HepG2 (cell line): ENCODE results near the gene DDX39B. TPM values are rescaled to one million over a fixed set of nuclear protein-coding genes. Genes with fewer than 3 reads are reported as not detected.

Experiments
- AHDC1 ChIP-seq: sonication (generic); formaldehyde crosslinking; IDR thresholded peaks from 2 replicates; pipeline ENCODE4 v1.5.1; 2020; ENCODE audit warnings: mild to moderate bottlenecking, missing genetic modification reagents, borderline replicate concordance
- CEBPZ ChIP-seq: IDR thresholded peaks from 2 replicates; pipeline ENCODE4 v1.6.1; 2012; ENCODE audit warnings: low read length, improper control_type of control experiment
- HNF4G ChIP-seq, 2 experiments: sonication (generic) in 1 of 2; formaldehyde crosslinking in 1 of 2; IDR thresholded peaks; 2 replicates each; pipeline versions ENCODE4 v1.4.0 to v1.6.1; 2011 to 2020; ENCODE audit warnings: borderline replicate concordance in 2 of 2, low read depth in 2 of 2, mild to moderate bottlenecking in 2 of 2, low read length in 1 of 2, missing genetic modification reagents in 1 of 2, moderate library complexity in 1 of 2
- KIAA2018 ChIP-seq: sonication (generic); formaldehyde crosslinking; IDR thresholded peaks from 2 replicates; pipeline ENCODE4 v1.5.0; 2020; ENCODE audit warnings: mild to moderate bottlenecking, missing genetic modification reagents, borderline replicate concordance
- NFYB ChIP-seq: sonication (generic); formaldehyde crosslinking; IDR thresholded peaks from 2 replicates; pipeline ENCODE4 v1.4.0; 2020; ENCODE audit warnings: missing genetic modification reagents
- ONECUT2 ChIP-seq: sonication (generic); formaldehyde crosslinking; IDR thresholded peaks from 2 replicates; pipeline ENCODE4 v1.4.0; 2020; ENCODE audit warnings: missing genetic modification reagents
- SNAPC2 ChIP-seq: sonication (generic); formaldehyde crosslinking; IDR thresholded peaks from 2 replicates; pipeline ENCODE4 v1.8.1; 2022; ENCODE audit warnings: mild to moderate bottlenecking, missing genetic modification reagents
- polyA plus RNA-seq, 8 experiments: library from polyadenylated mRNA; depleted of rRNA in 3 of 8; stranded (reverse) in 7 of 8; unstranded in 1 of 8; fragments of >200 nt; fragmentation: Illumina TruSeq in 4 of 8; extraction: Trizol in 4 of 8; gene quantifications; 2 replicates each; pipeline versions ENCODE4 v1.2.1 to v1.2.3, GENCODE V29; 2011 to 2016; ENCODE audit warnings: low read depth in 4 of 8, missing spikeins in 1 of 8, mixed read lengths in 1 of 8; ENCODE audit not compliant: insufficient read depth in 1 of 8
- total RNA-seq, 5 experiments: library from RNA; depleted of rRNA; stranded (reverse); fragments of >200 nt; fragmentation: Illumina TruSeq; extraction: Trizol; gene quantifications; 2 replicates each; pipeline ENCODE4 v1.2.3, GENCODE V29; 2016; ENCODE audit warnings: low read depth in 1 of 5

The DDX39B gene
- total and polyA plus RNA-seq, 2 of the 13 experiments (the other 11 are each of a cell fraction or from before 2014, with no cell fraction given): 570 to 678 TPM

GRCh38 chr6:31529329-31530150 lies 12.3 kb downstream of the DDX39B start (continued):
- TF ChIP-seq KIAA2018 (CRISPR knock-in tag) (no peak), CEBPZ (no peak), HNF4G (IDR thresholded peaks at IDR 0.05; ENCODE audit: borderline replicate concordance, low read depth, low read length) (no peak), HNF4G (CRISPR knock-in tag; IDR thresholded peaks at IDR 0.05; ENCODE audit: borderline replicate concordance, low read depth) (no peak), ONECUT2 (CRISPR knock-in tag) (no peak), AHDC1 (no peak; the same call in 1 of the 2 replicates), NFYB (CRISPR knock-in tag) (no peak), SNAPC2 (no peak)
